Effector memory CD4-positive, alpha-beta T cell (primary cell): ENCODE data around the gene FBXL19.
A peak's percentile ranks its signal among the peaks of the same experiment; 100 is the strongest.
"Not testable (repeated sequence)": the region's sequence is repeated elsewhere in the genome, so short reads cannot be mapped to it uniquely, and the experiment has no call there.

Experiments used
- DNase-seq, 3 donors: peaks; one replicate each; pipeline ENCODE4 v3.0.0-alpha.2; 2020
- H3K27ac ChIP-seq: 2 replicates; pipeline ENCODE4 v1.7.0; 2013; ENCODE audit warnings: mild to moderate bottlenecking, low read length, moderate library complexity; ENCODE audit not compliant: insufficient read depth, poor library complexity, severe bottlenecking
- H3K27me3 ChIP-seq: replicated peaks from 2 replicates; pipeline ENCODE4 v1.7.0; 2013; ENCODE audit warnings: mild to moderate bottlenecking, low read length; ENCODE audit not compliant: insufficient read depth, control insufficient read depth, poor library complexity, severe bottlenecking
- H3K36me3 ChIP-seq: 2 replicates; pipeline ENCODE4 v1.7.0; 2013; ENCODE audit warnings: mild to moderate bottlenecking, low read length, moderate library complexity; ENCODE audit not compliant: control insufficient read depth, insufficient read depth
- H3K4me1 ChIP-seq: 2 replicates; pipeline ENCODE4 v1.7.0; 2013; ENCODE audit warnings: low read length, mild to moderate bottlenecking; ENCODE audit not compliant: control insufficient read depth, insufficient read depth, poor library complexity, severe bottlenecking
- H3K4me3 ChIP-seq: 2 replicates; pipeline ENCODE4 v1.7.0; 2013; ENCODE audit warnings: low read length, low read depth, mild to moderate bottlenecking; ENCODE audit not compliant: insufficient read depth, poor library complexity, severe bottlenecking
- H3K9me3 ChIP-seq: 2 replicates; pipeline ENCODE4 v1.7.0; 2013; ENCODE audit warnings: mild to moderate bottlenecking, low read length, moderate library complexity; ENCODE audit not compliant: control insufficient read depth

The FBXL19 gene

DNA sequence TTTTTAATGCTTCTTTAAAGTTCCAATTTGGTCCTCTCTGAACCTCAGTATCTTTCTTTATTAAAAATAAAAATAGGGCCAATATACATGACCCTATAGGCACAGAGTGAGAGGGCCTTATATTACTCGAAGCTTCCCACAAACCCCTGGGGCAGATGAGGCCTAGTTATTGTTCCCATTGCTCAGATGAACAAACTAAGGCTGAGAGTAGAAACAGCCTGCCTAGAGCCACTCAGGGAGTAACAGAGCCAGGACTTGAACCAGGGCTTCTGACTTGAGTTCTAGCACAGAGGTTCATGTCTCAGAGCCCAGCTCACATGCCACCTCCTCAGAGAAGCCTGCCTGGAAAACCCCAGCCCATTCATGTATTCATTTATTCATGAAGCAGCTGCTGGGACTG lies 37.2 kb upstream of the FBXL19 start:
- no peak overlapping the region for H3K4me3 ChIP-seq
- H3K36me3 ChIP-seq: peaks cover 25% of the 10 kb centered on the region
- DNase-seq: no peak

GRCh38 chr16:30887927-30888326 lies 35.4 kb upstream of the FBXL19 start:
- no peak for DNase-seq
- H3K4me3 ChIP-seq: no peak overlapping the region
- peaks cover 22% of the 10 kb centered on the region for H3K36me3 ChIP-seq
- no peak overlapping the region for H3K27ac ChIP-seq
- H3K27me3 ChIP-seq: no peaks in the 10 kb centered on the region
- peaks cover 8% of the 10 kb centered on the region for H3K4me1 ChIP-seq
- no peaks in the 10 kb centered on the region for H3K9me3 ChIP-seq

More for the DNA sequence above, 37.2 kb upstream of the FBXL19 start:
- Histone ChIP-seq H3K27me3 (no peaks in the 10 kb centered on the region), H3K27ac (no peak overlapping the region), H3K4me1 (no peaks in the 10 kb centered on the region), H3K9me3 (no peaks in the 10 kb centered on the region)

GRCh38 chr16:30888856-30889499 lies 34.4 kb upstream of the FBXL19 start:
- no peak overlapping the region for H3K4me3 ChIP-seq
- no peaks in the 10 kb centered on the region for H3K9me3 ChIP-seq
- no peak for DNase-seq
- H3K27ac ChIP-seq: no peak overlapping the region
- peaks cover 15% of the 10 kb centered on the region for H3K4me1 ChIP-seq
- H3K27me3 ChIP-seq: no peaks in the 10 kb centered on the region
- peaks cover 22% of the 10 kb centered on the region for H3K36me3 ChIP-seq

- H3K27ac ChIP-seq: no peak overlapping the region
- DNase-seq: no peak
- H3K36me3 ChIP-seq: peaks cover 22% of the 10 kb centered on the region
- no peaks in the 10 kb centered on the region for H3K9me3 ChIP-seq
- H3K27me3 ChIP-seq: no peaks in the 10 kb centered on the region
- H3K4me3 ChIP-seq: no peak overlapping the region
- peaks cover 15% of the 10 kb centered on the region for H3K4me1 ChIP-seq
Measured at GRCh38 chr16:30889721-30890120, 33.7 kb upstream of the FBXL19 start.

- not testable (repeated sequence) for H3K4me3 ChIP-seq, H3K9me3 ChIP-seq, H3K27ac ChIP-seq, H3K27me3 ChIP-seq, DNase-seq
- Histone ChIP-seq H3K36me3 (peaks cover 18% of the 10 kb centered on the region), H3K4me1 (peaks cover 15% of the 10 kb centered on the region)
Measured at GRCh38 chr16:30891043-30891823, 32.1 kb upstream of the FBXL19 start.

GRCh38 chr16:30892670-30893416 lies 30.5 kb upstream of the FBXL19 start:
- Histone ChIP-seq H3K9me3 (no peaks in the 10 kb centered on the region), H3K27me3 (no peaks in the 10 kb centered on the region), H3K4me3 (peak overlapping the region; percentile 70), H3K27ac (peak overlapping the region; percentile 69), H3K4me1 (peaks cover 19% of the 10 kb centered on the region), H3K36me3 (peaks cover 11% of the 10 kb centered on the region)
- no peak for DNase-seq

DNA sequence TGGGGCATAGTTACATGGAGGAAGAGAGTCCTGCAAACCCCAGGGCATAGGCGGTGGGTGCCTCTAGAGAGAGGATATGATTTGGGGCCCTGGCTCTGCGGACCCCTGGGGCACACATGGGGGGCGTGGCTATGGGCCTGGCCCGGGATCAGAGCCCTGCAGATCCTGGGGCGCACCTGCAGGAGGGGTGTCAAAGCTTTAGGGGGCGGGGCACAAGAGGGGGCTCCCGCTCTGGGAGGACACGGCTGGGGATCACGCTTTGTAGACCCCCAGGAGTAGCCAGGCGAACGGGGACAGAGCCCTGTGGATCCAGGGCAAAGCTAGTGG lies 30.0 kb upstream of the FBXL19 start:
- peak in 1 of 3 donors; percentile 31 for DNase-seq
- H3K4me1 ChIP-seq: peaks cover 19% of the 10 kb centered on the region
- H3K36me3 ChIP-seq: peaks cover 11% of the 10 kb centered on the region
- peak overlapping the region; percentile 69 for H3K27ac ChIP-seq
- H3K27me3 ChIP-seq: no peaks in the 10 kb centered on the region
- peak overlapping the region; percentile 70 for H3K4me3 ChIP-seq
- H3K9me3 ChIP-seq: no peaks in the 10 kb centered on the region

DNA sequence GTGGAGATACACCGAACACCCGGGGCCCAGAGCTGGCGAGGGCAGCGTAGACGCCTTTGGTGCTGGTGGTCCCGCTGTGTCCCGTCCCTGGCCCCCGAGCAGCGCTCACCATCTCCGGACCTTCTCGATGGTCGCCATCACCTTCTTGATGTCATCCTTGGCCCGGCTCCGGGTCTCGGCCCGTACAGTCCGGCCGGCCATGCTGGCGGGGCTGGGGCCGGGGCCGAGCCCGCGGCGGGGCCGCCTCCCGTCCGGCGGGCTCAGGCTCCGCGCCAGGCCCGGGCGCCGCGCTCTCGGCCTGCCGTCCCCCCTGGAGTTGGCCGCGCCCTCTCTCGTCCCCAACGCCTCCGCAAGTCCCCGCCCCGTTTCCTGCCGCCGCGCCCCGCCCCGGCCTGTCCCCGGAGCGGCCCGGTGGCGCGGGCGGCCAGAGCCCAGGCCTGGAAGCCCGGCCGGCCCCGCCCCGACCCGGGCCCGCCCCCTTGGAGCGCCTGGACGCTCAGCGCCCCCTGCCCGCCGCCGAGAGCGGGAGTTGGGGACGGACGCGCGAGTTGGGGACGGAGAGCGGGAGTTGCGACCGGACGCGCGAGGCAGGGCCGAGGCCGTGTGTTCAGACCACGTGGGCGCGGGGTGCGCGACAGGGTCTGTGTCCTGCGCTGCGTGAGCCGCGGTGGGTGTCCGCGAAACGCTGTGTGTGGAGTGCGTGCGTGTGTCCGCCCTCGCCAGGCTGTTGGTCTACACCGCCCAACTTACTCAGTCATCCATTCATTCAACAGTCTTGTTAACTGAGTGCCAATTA lies 29.4 kb upstream of the FBXL19 start, which contains the start of gene BCL7C:
TSS of gene BCL7C (minus strand) at position 334 of the 796 bp plus-strand sequence. CDS start at position 201, 133 bp downstream.
- peak; percentile 69 to 78 (median 71) for DNase-seq
- H3K4me1 ChIP-seq: peaks cover 19% of the 10 kb centered on the region
- H3K36me3 ChIP-seq: peaks cover 6% of the 10 kb centered on the region
- peak within 1 kb of the TSS; percentile 70 for H3K4me3 ChIP-seq
- H3K9me3 ChIP-seq: no peaks in the 10 kb centered on the region
- H3K27me3 ChIP-seq: no peaks in the 10 kb centered on the region
- peak within 1 kb of the TSS; percentile 69 for H3K27ac ChIP-seq

- H3K36me3 ChIP-seq: peaks cover 3% of the 10 kb centered on the region
- no peak for DNase-seq
- peaks cover 19% of the 10 kb centered on the region for H3K4me1 ChIP-seq
- no peaks in the 10 kb centered on the region for H3K27me3 ChIP-seq
- peak overlapping the region; percentile 61 for H3K27ac ChIP-seq
- H3K4me3 ChIP-seq: no peak overlapping the region
- no peaks in the 10 kb centered on the region for H3K9me3 ChIP-seq
Measured at GRCh38 chr16:30894540-30895368, 28.6 kb upstream of the FBXL19 start.
